IPS DF 19.7 (cell line): ENCODE measurements around the gene ADGRD2.

Source experiments
- DNase-seq: peaks from one replicate; pipeline ENCODE4 v3.0.0-alpha.2; 2013; ENCODE audit warnings: low read depth, low spot score

ADGRD2 gene

GRCh38 chr9:124511891-124512805 is 61.9 kb downstream of the ADGRD2 start:
- no peak for DNase-seq

- DNase-seq = no peak
Observed at GRCh38 chr9:124512806-124513204, 62.6 kb downstream of the ADGRD2 start.

GRCh38 chr9:124513376-124513994 is 63.2 kb downstream of the ADGRD2 start:
- no peak for DNase-seq

- DNase-seq = no peak
Observed at GRCh38 chr9:124514125-124514524, 63.9 kb downstream of the ADGRD2 start.

DNA sequence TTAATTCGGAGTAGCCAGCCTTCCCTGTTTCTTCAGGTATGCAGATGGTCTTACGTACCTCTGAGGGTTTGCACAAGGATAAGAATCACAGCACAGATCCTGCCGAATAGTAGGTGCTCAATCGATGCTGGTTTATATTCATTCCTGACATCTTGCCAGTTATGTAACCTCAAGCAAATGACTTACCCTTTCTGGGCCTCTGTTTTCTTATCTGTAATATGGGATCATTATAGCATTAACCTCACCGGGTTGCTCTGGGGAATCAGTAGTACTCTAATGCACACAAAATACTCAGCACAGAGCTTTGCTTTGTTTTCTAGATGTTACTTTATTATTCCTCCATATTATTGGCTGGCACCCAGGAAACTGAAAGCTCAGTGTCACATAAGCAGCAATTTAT is 64.6 kb downstream of the ADGRD2 start:
- no peak for DNase-seq

DNA sequence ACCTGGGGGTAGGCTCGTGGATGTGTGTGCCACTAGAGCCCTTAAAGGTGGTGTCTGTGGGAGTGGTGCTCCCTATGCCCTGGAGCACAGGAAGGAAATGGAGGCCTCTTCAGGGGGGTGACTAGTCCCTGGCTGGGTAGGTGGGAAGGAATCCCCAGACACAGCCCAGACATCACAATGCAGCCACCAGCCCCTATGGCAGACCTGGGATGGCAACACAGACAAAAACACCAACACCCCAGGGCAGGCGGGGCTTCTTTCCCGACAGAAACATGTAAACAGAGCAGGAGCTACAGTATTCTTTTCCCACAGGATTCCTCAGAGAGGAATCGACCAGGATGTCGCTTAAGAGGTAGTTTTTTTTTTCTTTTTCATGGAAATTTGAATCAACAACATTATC is 67.3 kb downstream of the ADGRD2 start:
- DNase-seq = no peak

GRCh38 chr9:124518116-124518515 is 67.9 kb downstream of the ADGRD2 start:
- DNase-seq = no peak

- DNase-seq = no peak
Observed at GRCh38 chr9:124520206-124520596, 70.0 kb downstream of the ADGRD2 start.

DNA sequence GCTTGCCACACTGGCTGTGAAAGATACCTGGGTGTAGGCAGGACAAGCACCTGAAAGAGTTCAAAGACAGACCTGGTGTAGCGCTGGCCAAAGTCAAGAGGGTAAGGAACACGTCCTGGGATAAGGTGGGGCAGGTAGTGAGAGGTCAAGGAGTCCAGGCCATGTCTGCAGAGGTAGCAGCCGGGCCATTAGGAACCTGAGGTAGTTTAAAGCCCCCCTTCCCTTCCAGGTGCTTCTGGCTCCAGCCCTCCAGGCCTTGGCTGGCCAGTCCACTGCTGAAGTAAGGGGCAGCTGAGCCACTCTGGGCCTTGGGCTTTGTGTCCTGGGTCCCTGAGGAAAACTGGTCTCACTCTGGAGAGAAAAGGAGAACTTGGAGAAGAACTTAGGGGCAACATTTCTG is 70.9 kb downstream of the ADGRD2 start:
- no peak for DNase-seq

DNA sequence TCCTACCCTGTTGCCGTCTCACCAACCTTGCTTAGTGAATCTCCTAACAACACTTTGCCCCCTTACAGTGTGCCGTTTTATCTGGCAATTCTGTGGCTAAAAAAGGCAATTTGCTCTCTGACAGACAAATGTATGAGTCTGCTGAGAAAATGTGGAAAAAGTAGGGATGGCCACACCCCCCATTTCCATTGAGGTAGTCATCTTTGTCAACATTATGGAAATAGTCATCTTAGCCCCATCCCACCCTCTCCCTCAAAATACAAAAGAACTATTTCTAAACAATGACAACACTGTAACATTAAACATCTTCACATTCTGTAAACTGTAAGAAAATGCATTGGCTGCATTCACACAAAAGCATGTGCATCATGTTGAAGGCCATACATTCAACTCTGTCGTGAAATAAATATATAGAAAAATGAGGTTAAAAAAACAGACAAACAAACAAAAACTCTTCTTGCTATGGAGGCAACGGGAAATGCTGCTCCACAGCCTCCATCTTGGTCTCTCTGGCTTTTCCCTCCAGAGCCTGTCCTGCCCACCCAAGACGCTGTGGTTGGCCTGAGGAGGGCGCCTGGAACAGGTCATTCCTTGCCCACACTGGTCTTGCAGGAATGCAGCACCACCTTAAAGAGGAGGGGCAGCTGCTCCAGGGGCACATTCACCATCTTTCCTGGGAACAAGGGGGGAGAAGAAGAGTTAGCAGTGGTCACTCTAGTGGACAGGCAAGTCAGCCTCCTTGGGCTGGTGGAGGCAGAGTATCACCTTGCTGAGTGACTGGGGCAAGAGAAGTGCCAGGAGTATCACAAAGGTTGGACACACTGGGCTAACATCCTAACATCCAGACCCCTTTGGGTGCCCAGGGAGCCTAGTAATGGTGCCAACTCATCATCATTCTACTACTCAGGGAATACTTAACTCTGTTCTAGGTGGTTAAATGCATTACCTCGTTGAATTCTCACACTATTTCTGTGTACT is 72.2 kb downstream of the ADGRD2 start:
- DNase-seq = no peak

- DNase-seq = no peak
Observed at GRCh38 chr9:124526174-124526573, 75.9 kb downstream of the ADGRD2 start.

GRCh38 chr9:124527781-124528180 is 77.5 kb downstream of the ADGRD2 start:
- DNase-seq = no peak
